ENCODE results near the gene CAP2.
"Not testable (repeated sequence)": the region's sequence is repeated elsewhere in the genome, so short reads cannot be mapped to it uniquely, and the experiment has no call there.

Gene CAP2

GRCh38 chr6:17577059-17577458 is 183.7 kb downstream of the CAP2 start:
- ATAC-seq: no peak
- Mint-ChIP-seq H3K9me3 (peaks cover 10% of the 10 kb centered on the region), H3K27ac (no peak overlapping the region), H3K4me3 (no peak overlapping the region), H3K4me1 (no peaks in the 10 kb centered on the region), H3K36me3 (no peaks in the 10 kb centered on the region), H3K27me3 (peaks cover 28% of the 10 kb centered on the region)

DNA sequence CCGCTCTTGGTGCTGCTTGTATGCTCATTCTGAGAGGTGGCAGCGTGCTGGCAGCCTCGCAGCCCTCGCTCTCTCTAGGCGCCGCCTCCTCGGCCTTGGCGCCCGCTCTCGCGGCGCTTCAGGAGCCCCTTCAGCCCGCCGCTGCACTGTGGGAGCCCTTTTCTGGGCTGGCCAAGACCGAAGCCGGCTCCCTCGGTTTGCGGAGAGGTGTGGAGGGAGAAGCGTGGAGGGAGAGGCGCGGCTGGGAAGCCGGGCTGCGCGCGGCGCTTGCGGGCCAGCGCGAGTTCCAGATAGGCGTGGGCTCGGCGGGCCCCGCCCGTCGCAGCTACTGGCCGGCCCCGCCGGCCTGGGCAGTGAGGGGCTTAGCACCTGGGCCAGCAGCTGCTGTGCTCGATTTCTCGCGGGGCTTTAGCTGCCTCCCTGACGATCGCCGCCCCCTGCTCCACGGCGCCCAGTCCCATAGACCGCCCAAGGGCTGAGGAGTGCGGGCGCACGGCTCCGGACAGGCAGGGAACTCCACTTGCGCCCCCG is 187.2 kb downstream of the CAP2 start:
- Mint-ChIP-seq H3K27me3 (peaks cover 12% of the 10 kb centered on the region), H3K27ac (no peak overlapping the region)
- peak; percentile 67 for ATAC-seq

GRCh38 chr6:17581282-17581681 is 187.9 kb downstream of the CAP2 start:
- H3K9me3 Mint-ChIP-seq: peaks cover 10% of the 10 kb centered on the region
- H3K4me1 Mint-ChIP-seq, ATAC-seq, H3K36me3 Mint-ChIP-seq, H3K27ac Mint-ChIP-seq: not testable (repeated sequence)
- H3K4me3 Mint-ChIP-seq: peak overlapping the region; percentile 16
- peaks cover 12% of the 10 kb centered on the region for H3K27me3 Mint-ChIP-seq

More for the DNA sequence above, 187.2 kb downstream of the CAP2 start:
- no peaks in the 10 kb centered on the region for H3K36me3 Mint-ChIP-seq
- H3K4me3 Mint-ChIP-seq: peak overlapping the region; percentile 72
- peaks cover 5% of the 10 kb centered on the region for H3K4me1 Mint-ChIP-seq
- H3K9me3 Mint-ChIP-seq: peaks cover 10% of the 10 kb centered on the region

- H3K9me3 Mint-ChIP-seq: no peaks in the 10 kb centered on the region
- H3K36me3 Mint-ChIP-seq: no peaks in the 10 kb centered on the region
- peaks cover 5% of the 10 kb centered on the region for H3K4me1 Mint-ChIP-seq
- H3K4me3 Mint-ChIP-seq: no peak overlapping the region
- peaks cover 12% of the 10 kb centered on the region for H3K27me3 Mint-ChIP-seq
- ATAC-seq: no peak
- H3K27ac Mint-ChIP-seq: no peak overlapping the region
These were observed 190.4 kb downstream of the CAP2 start for GRCh38 chr6:17583811-17584210.

DNA sequence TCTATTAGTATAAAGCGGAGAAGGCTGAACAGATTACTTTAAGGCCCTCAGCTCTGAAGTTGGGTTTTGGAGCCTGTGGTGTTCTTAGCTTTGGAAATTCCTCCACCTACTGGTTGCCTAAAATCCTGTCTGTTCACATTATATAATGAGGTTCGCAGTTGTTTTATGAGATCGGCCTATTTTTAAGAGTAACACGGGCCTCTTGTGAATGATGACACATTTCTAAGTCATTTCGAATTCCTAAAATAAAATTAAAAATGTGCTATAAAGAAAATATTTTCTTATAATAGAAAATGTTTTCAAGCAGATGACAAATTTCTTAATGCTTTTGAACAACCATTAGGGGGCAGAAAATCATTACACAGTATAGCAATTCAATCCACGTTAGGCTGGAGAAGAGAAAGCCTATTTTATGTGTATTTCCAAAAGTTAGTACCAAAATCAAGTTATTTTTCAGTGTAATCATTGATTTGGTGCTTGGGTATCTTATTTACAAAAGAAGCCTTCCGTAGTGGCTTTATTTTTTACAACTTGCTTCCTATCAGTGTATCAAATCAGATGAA is 190.9 kb downstream of the CAP2 start:
- no peak overlapping the region for H3K27ac Mint-ChIP-seq
- no peaks in the 10 kb centered on the region for H3K36me3 Mint-ChIP-seq
- H3K4me3 Mint-ChIP-seq: no peak overlapping the region
- no peaks in the 10 kb centered on the region for H3K9me3 Mint-ChIP-seq
- peaks cover 12% of the 10 kb centered on the region for H3K27me3 Mint-ChIP-seq
- H3K4me1 Mint-ChIP-seq: peaks cover 5% of the 10 kb centered on the region
- peak; percentile 53 for ATAC-seq

GRCh38 chr6:17585766-17586490 is 192.5 kb downstream of the CAP2 start:
- no peaks in the 10 kb centered on the region for H3K9me3 Mint-ChIP-seq
- no peak overlapping the region for H3K4me3 Mint-ChIP-seq
- H3K27me3 Mint-ChIP-seq: peaks cover 7% of the 10 kb centered on the region
- H3K27ac Mint-ChIP-seq: no peak overlapping the region
- ATAC-seq: no peak
- H3K4me1 Mint-ChIP-seq: peaks cover 5% of the 10 kb centered on the region
- H3K36me3 Mint-ChIP-seq: no peaks in the 10 kb centered on the region

- H3K4me3 Mint-ChIP-seq, H3K9me3 Mint-ChIP-seq, H3K36me3 Mint-ChIP-seq, H3K27me3 Mint-ChIP-seq, H3K27ac Mint-ChIP-seq, ATAC-seq, H3K4me1 Mint-ChIP-seq: not testable (repeated sequence)
These were observed 193.2 kb downstream of the CAP2 start for GRCh38 chr6:17586623-17587022.

DNA sequence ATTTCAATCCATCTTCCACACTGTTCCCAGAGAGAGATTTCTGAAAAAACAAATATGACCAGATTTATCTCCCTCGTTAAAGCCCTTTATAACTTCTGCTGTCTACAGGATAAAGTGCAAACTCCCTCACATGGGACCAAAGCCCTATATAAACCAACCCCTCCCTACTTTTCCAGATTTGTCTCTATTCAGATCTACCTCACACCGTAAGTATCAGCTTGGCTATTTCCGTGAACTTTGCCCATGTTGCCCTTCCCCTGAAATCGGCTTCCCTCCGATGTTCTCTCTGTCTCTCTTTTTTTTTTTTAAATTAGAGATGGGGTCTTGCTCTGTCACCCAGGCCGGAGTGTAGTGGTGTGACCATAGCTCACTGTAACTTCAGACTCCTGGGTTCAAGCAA is 194.6 kb downstream of the CAP2 start:
- Mint-ChIP-seq H3K9me3 (no peaks in the 10 kb centered on the region), H3K27me3 (no peaks in the 10 kb centered on the region), H3K27ac (no peak overlapping the region), H3K36me3 (no peaks in the 10 kb centered on the region), H3K4me1 (peaks cover 5% of the 10 kb centered on the region), H3K4me3 (no peak overlapping the region)
- ATAC-seq: no peak

DNA sequence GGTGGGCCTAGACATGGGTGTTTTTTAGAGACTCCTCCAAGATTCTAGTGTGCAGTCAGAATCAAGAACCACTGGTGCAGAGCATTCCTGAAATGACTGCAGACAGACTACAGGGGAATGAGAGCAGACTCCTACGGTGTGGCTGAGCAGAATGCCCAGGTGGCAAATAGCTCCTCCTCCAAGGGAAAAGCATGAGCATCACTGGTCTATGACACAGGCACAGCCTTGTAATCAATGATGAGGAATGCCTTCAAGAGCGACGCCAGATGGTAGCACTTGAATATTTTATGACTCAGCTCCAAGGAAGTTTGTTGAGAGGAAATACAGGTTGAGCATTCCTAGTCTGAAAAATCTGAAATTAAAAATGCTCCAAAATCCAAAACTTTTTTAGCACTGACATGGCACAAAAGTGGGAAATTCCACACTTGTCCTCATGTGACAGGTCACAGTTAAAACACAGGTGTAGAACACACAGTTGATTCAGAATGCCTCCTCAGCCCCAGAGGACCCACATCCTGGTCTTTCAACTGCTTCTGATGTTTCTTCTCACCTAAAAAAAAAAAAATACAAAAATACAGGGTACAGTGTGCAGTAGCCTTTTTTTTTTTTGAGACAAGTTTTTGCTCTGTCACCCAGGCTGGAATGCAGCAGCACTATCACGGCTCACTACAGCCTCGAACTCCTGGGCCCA is 196.2 kb downstream of the CAP2 start:
- no peaks in the 10 kb centered on the region for H3K4me1 Mint-ChIP-seq
- H3K4me3 Mint-ChIP-seq: no peak overlapping the region
- H3K27ac Mint-ChIP-seq: no peak overlapping the region
- ATAC-seq: peak; percentile 66
- H3K27me3 Mint-ChIP-seq: no peaks in the 10 kb centered on the region
- H3K9me3 Mint-ChIP-seq: no peaks in the 10 kb centered on the region
- no peaks in the 10 kb centered on the region for H3K36me3 Mint-ChIP-seq

DNA sequence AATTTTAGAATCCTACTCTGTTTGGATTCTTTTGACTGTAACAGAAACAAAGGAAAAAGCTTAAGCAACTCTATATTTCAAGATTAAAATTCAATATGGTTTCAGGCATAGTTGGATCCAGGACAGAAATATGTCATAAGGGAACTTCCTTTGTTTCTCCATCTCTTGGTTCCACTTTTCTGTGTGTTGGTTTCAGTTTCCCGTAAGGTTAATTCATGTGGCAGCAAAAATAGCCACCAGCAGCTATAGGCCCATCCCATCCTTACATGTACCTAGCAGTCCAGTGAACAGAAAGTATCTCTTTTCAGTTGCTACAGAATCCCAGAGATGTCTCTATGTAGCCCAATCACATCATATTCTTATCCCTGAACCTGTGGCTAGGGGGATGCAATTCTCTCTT is 197.9 kb downstream of the CAP2 start:
- Mint-ChIP-seq H3K27me3 (no peaks in the 10 kb centered on the region), H3K27ac (no peak overlapping the region), H3K36me3 (no peaks in the 10 kb centered on the region), H3K9me3 (no peaks in the 10 kb centered on the region), H3K4me1 (no peaks in the 10 kb centered on the region), H3K4me3 (no peak overlapping the region)
- ATAC-seq: no peak

GRCh38 chr6:17593246-17593645 is 199.9 kb downstream of the CAP2 start:
- Mint-ChIP-seq H3K4me1 (no peaks in the 10 kb centered on the region), H3K36me3 (no peaks in the 10 kb centered on the region), H3K27ac (no peak overlapping the region), H3K4me3 (no peak overlapping the region), H3K9me3 (no peaks in the 10 kb centered on the region), H3K27me3 (no peaks in the 10 kb centered on the region)
- ATAC-seq: no peak

DNA sequence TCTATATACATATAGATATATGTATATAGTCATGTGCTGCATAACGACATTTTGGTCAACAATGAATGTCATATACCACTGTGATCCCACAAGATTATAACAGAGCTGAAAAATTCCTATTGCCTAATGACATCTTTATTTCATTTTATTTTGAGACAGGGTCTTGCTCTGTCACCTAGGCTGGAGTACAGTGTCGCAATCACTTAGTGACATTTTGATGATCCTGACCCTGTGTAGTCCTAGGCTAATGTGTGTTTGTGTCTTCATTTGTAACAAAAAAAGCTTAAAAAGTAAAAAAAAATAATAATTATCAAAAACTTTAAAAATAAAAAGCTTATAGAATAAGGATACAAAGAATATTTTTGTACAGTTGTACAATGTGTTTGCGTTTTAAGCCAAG is 202.7 kb downstream of the CAP2 start:
- ATAC-seq: no peak
- H3K36me3 Mint-ChIP-seq: no peaks in the 10 kb centered on the region
- H3K9me3 Mint-ChIP-seq: no peaks in the 10 kb centered on the region
- no peaks in the 10 kb centered on the region for H3K27me3 Mint-ChIP-seq
- H3K4me1 Mint-ChIP-seq: peaks cover 5% of the 10 kb centered on the region
- H3K4me3 Mint-ChIP-seq: no peak overlapping the region
- no peak overlapping the region for H3K27ac Mint-ChIP-seq

- Mint-ChIP-seq H3K36me3 (peaks cover 17% of the 10 kb centered on the region), H3K27me3 (no peaks in the 10 kb centered on the region), H3K27ac (peak within 1 kb of the TSS; percentile 68), H3K4me3 (peak within 1 kb of the TSS; percentile 84), H3K4me1 (peaks cover 9% of the 10 kb centered on the region), H3K9me3 (no peaks in the 10 kb centered on the region)
- ATAC-seq: peak; percentile 95
These were observed 206.6 kb downstream of the CAP2 start, which contains the start of gene FAM8A1 for GRCh38 chr6:17599877-17600526. TSS of gene FAM8A1 (plus strand) at chr6:17600302. CDS start at chr6:17600410, 108 bp downstream.

GRCh38 chr6:17600527-17601385 is 207.4 kb downstream of the CAP2 start:
- peak; percentile 72 for ATAC-seq
- Mint-ChIP-seq H3K4me3 (peak overlapping the region; percentile 84), H3K9me3 (no peaks in the 10 kb centered on the region), H3K27ac (peak overlapping the region; percentile 68), H3K36me3 (peaks cover 17% of the 10 kb centered on the region), H3K4me1 (peaks cover 9% of the 10 kb centered on the region), H3K27me3 (no peaks in the 10 kb centered on the region)

Measured in stimulated activated memory B cell treated with anti-CD40 and anti-IgM and Interleukin-4, amounts not matched to agents 10 μg/mL and 1 μg/mL and 100 μg/mL, for 72 hours (primary cell).